RWPE2 (cell line): ENCODE measurements around the gene RASGRP1.

Experiments used
- ATAC-seq: fragments of 200-7000 bp; cut with Tn5 transposase; 3 replicates; pipeline ENCODE4 v1.9.1; 2021; ENCODE audit warnings: low read depth
- DNase-seq: peaks from one replicate; pipeline ENCODE4 v3.0.0-alpha.2; 2020; ENCODE audit warnings: low spot score
- H3K27ac ChIP-seq: fragments of 450-650 bp; 2 replicates; pipeline ENCODE4 v1.5.1; 2017; ENCODE audit warnings: mild to moderate bottlenecking; ENCODE audit not compliant: poor library complexity, severe bottlenecking
- H3K27me3 ChIP-seq: fragments of 250-450 bp; sonication (Bioruptor Pico); 2 replicates; pipeline ENCODE4 v1.5.1; 2021; ENCODE audit warnings: mild to moderate bottlenecking, moderate library complexity; ENCODE audit not compliant: insufficient read depth, poor library complexity, severe bottlenecking
- H3K36me3 ChIP-seq: fragments of 250-450 bp; sonication (Bioruptor Pico); 2 replicates; pipeline ENCODE4 v1.5.1; 2020; ENCODE audit warnings: low read depth, mild to moderate bottlenecking, moderate library complexity
- H3K4me1 ChIP-seq: fragments of 250-450 bp; sonication (Bioruptor Pico); 2 replicates; pipeline ENCODE4 v1.5.1; 2021; ENCODE audit warnings: mild to moderate bottlenecking, moderate library complexity; ENCODE audit not compliant: insufficient read depth, poor library complexity, severe bottlenecking
- H3K4me3 ChIP-seq: fragments of 250-450 bp; sonication (Bioruptor Pico); 2 replicates; pipeline ENCODE4 v1.5.1; 2021; ENCODE audit warnings: mild to moderate bottlenecking, moderate library complexity; ENCODE audit not compliant: severe bottlenecking
- H3K9me3 ChIP-seq: fragments of 250-450 bp; sonication (Bioruptor Pico); 2 replicates; pipeline ENCODE4 v1.5.1; 2021; ENCODE audit warnings: mild to moderate bottlenecking, moderate library complexity; ENCODE audit not compliant: severe bottlenecking
- CTCF ChIP-seq: fragments of 450-650 bp; IDR thresholded peaks from one replicate; pipeline ENCODE4 v1.5.1; 2017; ENCODE audit warnings: mild to moderate bottlenecking, moderate library complexity; ENCODE audit not compliant: poor library complexity, severe bottlenecking

RASGRP1 gene

DNA sequence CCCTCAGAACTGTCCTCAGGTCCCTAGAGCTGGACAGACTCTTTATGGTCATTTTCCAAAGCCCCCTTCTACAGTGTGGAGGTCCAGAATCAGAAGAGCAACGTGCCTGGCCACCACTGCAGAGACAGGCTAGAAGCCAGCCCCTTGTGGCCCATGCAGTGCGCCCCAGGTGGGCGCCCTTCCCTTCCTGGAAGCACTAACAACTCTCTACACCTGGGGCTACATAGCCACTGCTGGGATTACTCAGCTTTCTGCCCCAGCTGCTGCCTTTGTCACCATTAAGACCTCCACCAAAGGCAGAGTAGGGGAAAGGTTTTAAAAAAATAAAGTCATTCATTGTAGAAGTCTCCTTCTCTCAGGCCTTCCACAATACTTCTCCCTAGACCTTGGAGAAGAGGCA is 2.3 kb downstream of the RASGRP1 start:
- no peak overlapping the region for H3K27ac ChIP-seq

GRCh38 chr15:38560456-38560926 is 4.1 kb downstream of the RASGRP1 start:
- Histone ChIP-seq H3K4me3 (no peak overlapping the region), H3K4me1 (no peaks in the 10 kb centered on the region), H3K27me3 (peaks cover 11% of the 10 kb centered on the region), H3K36me3 (no peaks in the 10 kb centered on the region), H3K27ac (no peak overlapping the region), H3K9me3 (no peaks in the 10 kb centered on the region)
- no peak for DNase-seq
- ATAC-seq: no peak
- TF ChIP-seq CTCF: no peak

More for the DNA sequence above, 2.3 kb downstream of the RASGRP1 start:
- no peak for ATAC-seq
- peaks cover 29% of the 10 kb centered on the region for H3K27me3 ChIP-seq
- H3K4me3 ChIP-seq: no peak overlapping the region
- no peaks in the 10 kb centered on the region for H3K9me3 ChIP-seq
- TF ChIP-seq CTCF: no peak
- H3K36me3 ChIP-seq: no peaks in the 10 kb centered on the region
- H3K4me1 ChIP-seq: no peaks in the 10 kb centered on the region
- DNase-seq: no peak

GRCh38 chr15:38559636-38560307 is 4.8 kb downstream of the RASGRP1 start:
- DNase-seq (no peak), ATAC-seq (no peak)
- H3K4me3 ChIP-seq: no peak overlapping the region
- H3K27ac ChIP-seq: no peak overlapping the region
- H3K36me3 ChIP-seq: no peaks in the 10 kb centered on the region
- H3K27me3 ChIP-seq: peaks cover 4% of the 10 kb centered on the region
- H3K9me3 ChIP-seq: no peaks in the 10 kb centered on the region
- no peaks in the 10 kb centered on the region for H3K4me1 ChIP-seq
- no peak for TF ChIP-seq CTCF

DNA sequence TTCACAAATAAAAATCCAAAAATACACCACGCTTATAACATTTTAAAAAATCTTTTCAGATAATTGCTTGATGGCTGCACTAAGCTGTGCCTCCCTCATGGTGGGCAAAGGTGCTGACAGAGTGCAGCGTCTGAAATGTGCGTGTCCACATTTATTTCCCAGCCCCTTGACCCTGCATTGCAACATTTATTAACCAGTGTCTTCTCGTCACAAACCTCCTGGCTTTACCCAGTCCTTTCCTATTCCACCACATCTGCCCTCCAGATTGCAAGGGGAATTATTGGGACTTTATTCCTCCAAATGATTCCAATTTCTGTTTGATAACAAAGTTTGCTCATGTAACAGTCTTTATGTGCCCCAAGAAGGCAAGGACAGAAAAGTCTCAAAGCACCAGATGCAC is 5.5 kb downstream of the RASGRP1 start:
- no peaks in the 10 kb centered on the region for H3K4me1 ChIP-seq
- DNase-seq (no peak), ATAC-seq (no peak)
- H3K36me3 ChIP-seq: no peaks in the 10 kb centered on the region
- no peaks in the 10 kb centered on the region for H3K9me3 ChIP-seq
- no peak for TF ChIP-seq CTCF
- no peak overlapping the region for H3K4me3 ChIP-seq
- peaks cover 3% of the 10 kb centered on the region for H3K27me3 ChIP-seq
- H3K27ac ChIP-seq: no peak overlapping the region

DNA sequence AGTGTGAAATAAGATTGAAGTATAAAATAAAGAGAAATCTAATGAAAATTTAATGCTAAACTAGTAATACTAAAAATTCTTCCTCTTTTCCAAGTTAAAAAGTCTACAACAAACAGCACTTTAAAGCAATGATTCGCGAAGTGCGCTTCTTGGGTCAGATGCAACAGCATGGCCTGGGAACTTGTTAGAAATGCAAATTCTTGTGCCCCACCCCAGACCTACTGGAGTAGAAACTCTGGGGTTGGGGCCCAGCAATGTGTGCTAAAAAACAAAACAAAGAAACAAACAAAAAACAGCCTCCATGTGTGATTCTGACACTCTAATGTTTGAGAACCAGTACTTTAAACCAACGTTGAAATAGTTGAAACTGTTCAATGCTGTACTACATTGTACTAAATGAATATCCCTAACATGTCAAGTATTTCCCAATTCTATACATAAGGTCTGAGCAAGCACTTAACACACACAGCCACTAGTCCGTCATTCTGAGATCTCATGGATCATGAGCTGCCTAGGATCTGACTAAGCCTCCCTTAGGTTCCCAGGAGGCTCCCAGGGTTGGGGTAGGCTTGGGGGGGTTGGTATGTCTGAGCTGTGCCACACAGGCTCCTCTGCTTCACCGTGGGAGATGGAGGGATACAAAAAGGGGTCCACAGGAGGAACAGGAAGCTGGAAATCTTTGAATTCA is 6.1 kb downstream of the RASGRP1 start:
- Histone ChIP-seq H3K4me3 (no peak overlapping the region), H3K27me3 (peaks cover 6% of the 10 kb centered on the region), H3K4me1 (no peaks in the 10 kb centered on the region), H3K27ac (no peak overlapping the region), H3K9me3 (no peaks in the 10 kb centered on the region), H3K36me3 (no peaks in the 10 kb centered on the region)
- no peak for ATAC-seq
- no peak for DNase-seq
- TF ChIP-seq CTCF: no peak
